Measurements from ENCODE around the gene MED1.
A peak's percentile ranks its signal among the peaks of the same experiment; 100 is the strongest.

- TF ChIP-seq EP300 (IDR thresholded peaks at IDR 0.05), result no peak
- peak; percentile 80 to 96 for TF ChIP-seq POLR2AphosphoS5 (IDR thresholded peaks at IDR 0.05)
- peak in 1 of 3 experiments; percentile 51 for TF ChIP-seq CTCF (IDR thresholded peaks at IDR 0.05)
- peak; percentile 59 for TF ChIP-seq POLR2A (IDR thresholded peaks at IDR 0.05; ENCODE audit: low read depth)
Measured at GRCh38 chr17:39461113-39461925, 10.3 kb upstream of the MED1 start, which contains the start of gene CDK12.

Data from esophagus muscularis mucosa (tissue), 4 donors.